Natural killer cell (primary cell): ENCODE data around the gene TUBB1. TPM values are rescaled to one million over a fixed set of nuclear protein-coding genes. Genes with fewer than 3 reads are reported as not detected.

Experiments used
- ATAC-seq, 3 donors: fragments of 150-1000 bp in 2 of 3; fragments of 200-7000 bp in 1 of 3; cut with Tn5 transposase; 1 replicate in 1 of 3; 2 replicates in 2 of 3; pipeline ENCODE4 v1.10.0; 2021; ENCODE audit warnings: mild to moderate bottlenecking in 2 of 3, moderate library complexity in 2 of 3
- DNase-seq, 2 donors: peaks; one replicate each; pipeline versions ENCODE4 v3.0.0 to v3.0.0-alpha.2; 2013 to 2021; ENCODE audit warnings: mixed read lengths in 1 of 2
- H3K27ac ChIP-seq: one replicate; pipeline ENCODE4 v1.5.1; 2013; ENCODE audit warnings: mild to moderate bottlenecking, low read length
- H3K27me3 ChIP-seq: one replicate; pipeline ENCODE4 v1.6.1; 2013; ENCODE audit warnings: low read length; ENCODE audit not compliant: control insufficient read depth, insufficient read depth
- H3K36me3 ChIP-seq: one replicate; pipeline ENCODE4 v1.6.1; 2013; ENCODE audit warnings: low read length; ENCODE audit not compliant: control insufficient read depth, insufficient read depth
- H3K4me1 ChIP-seq: one replicate; pipeline ENCODE4 v1.6.1; 2013; ENCODE audit warnings: low read length; ENCODE audit not compliant: control insufficient read depth, insufficient read depth
- H3K4me3 ChIP-seq: one replicate; pipeline ENCODE4 v1.5.1; 2013; ENCODE audit warnings: low read length
- H3K9me3 ChIP-seq: one replicate; pipeline ENCODE4 v1.6.1; 2013; ENCODE audit warnings: low read length; ENCODE audit not compliant: control insufficient read depth, insufficient read depth
- H3K27ac Mint-ChIP-seq, 2 donors: one replicate each; pipeline ENCODE4 v1.8.0; 2022; ENCODE audit warnings: mild to moderate bottlenecking in 2 of 2, mixed read lengths in 2 of 2, moderate library complexity in 1 of 2
- H3K27me3 Mint-ChIP-seq, 2 donors: one replicate each; pipeline ENCODE4 v1.8.0; 2022; ENCODE audit warnings: low read depth in 2 of 2, mixed read lengths in 2 of 2
- H3K36me3 Mint-ChIP-seq: one replicate; pipeline ENCODE4 v1.8.0; 2022; ENCODE audit warnings: mixed read lengths
- H3K4me1 Mint-ChIP-seq, 2 donors: one replicate each; pipeline ENCODE4 v1.8.0; 2022; ENCODE audit warnings: mixed read lengths in 2 of 2
- H3K4me3 Mint-ChIP-seq: one replicate; pipeline ENCODE4 v1.8.0; 2022; ENCODE audit warnings: mild to moderate bottlenecking, moderate library complexity, mixed read lengths
- H3K9me3 Mint-ChIP-seq, 2 donors: one replicate each; pipeline ENCODE4 v1.8.0; 2022; ENCODE audit warnings: mixed read lengths in 2 of 2
- WGBS: methylation state at CpG from one replicate; pipeline ENCODE4 v1.1.7; 2013; ENCODE audit warnings: missing lambda C conversion rate; ENCODE audit not compliant: insufficient coverage; 5-methylcytosine and 5-hydroxymethylcytosine counted together
- intact Hi-C: fragments of 100-400 bp; cut with micrococcal nuclease; formaldehyde crosslinking; loops from one replicate; pipeline ENCODE4 v1.14.2; 2022
- total RNA-seq, 4 donors: library from RNA; stranded (reverse); fragments of 120-200 nt in 1 of 4; gene quantifications; one replicate each; pipeline versions ENCODE4 v1.2.3 to v1.2.4, GENCODE V29; 2013 to 2022
- TF ChIP-seq, protein P1 (sequence below): fragments of 200-600 bp; IDR thresholded peaks from one replicate; pipeline ENCODE4 v1.8.0; 2022; ENCODE audit warnings: antibody characterized with exemption

The TUBB1 gene
- total RNA-seq, 3 donors from 2014 or later (not counting 1 experiment from before 2014, with no cell fraction given) = 4.3 to 46.9 (median 18.8) TPM

DNA sequence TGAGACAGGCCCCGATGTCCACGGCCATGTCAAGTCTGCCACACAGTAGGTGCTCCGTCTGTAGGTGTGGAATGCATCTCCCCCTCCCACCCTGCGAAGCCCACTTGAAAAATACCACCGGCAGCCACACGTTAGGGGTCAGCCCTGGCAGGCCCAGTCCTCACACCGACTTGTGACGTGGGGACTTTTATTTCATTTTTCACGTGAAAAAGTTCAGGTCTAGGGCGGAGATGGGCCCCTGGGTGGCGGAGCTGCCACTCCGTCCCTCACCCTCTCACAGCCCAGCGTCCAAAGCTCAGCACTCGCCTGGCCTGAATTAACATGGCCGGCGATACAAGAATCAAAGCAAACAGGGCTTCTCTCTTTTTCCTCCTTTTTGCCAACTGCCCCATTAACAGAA is 3.8 kb upstream of the TUBB1 start:
- no peak overlapping the region for H3K27ac Mint-ChIP-seq
- ATAC-seq = no peak

DNA sequence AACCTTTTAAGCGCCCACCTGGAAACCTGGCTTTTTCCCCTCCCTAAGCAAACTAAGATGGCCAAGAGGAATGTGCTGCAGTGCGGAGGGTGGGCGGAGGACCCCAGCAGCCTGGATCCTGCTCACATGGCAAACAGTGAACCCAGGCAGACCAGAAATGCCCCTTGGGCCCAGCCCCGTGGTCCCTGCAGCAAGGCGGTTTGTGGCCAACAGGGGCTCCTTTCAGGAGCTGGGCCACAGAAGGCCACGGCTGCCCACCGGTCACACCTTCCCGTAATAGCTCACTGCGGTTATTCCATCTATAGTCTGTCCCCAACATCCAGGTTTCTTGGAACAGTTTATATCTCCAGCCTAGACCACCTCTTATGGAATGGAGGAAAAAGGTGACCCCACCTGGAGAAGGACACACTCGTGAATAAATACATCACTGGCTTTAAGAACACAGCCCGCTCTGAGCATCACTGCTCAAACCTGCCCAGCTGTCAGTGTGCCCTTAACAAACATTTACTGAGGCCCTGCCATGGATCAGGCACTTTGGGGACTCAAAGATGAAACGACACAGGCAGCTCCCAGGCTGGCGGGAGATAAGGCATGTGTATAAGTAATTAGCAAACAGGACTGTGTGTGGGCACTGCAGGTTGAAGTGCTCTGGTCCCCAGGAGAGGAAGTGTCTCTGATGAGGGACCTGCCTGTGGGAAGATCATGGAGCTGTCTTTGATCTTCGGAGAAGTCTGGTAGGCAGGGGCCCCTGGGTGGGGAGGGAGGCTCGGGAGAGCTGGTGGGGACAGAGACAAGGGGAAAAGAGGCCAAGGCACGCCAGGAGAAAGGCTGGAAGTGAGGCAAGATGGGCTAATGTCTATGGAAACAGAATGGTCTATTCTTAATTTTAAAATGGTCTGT is 3.2 kb upstream of the TUBB1 start:
- Mint-ChIP-seq H3K27me3 (no peaks in the 10 kb centered on the region), H3K27ac (peak overlapping the region in 1 of 2 donors; percentile 47), H3K4me1 (peaks cover 35 to 46% of the 10 kb centered on the region in 2 donors), H3K36me3 (no peaks in the 10 kb centered on the region), H3K9me3 (no peaks in the 10 kb centered on the region), H3K4me3 (no peak overlapping the region)
- DNase-seq (no peak), ATAC-seq (no peak)
- 75% methylated on average over 16 of the region's 16 CpGs for WGBS
- Histone ChIP-seq H3K27me3 (no peaks in the 10 kb centered on the region), H3K36me3 (no peaks in the 10 kb centered on the region), H3K4me3 (no peak overlapping the region), H3K27ac (no peak overlapping the region), H3K4me1 (peaks cover 32% of the 10 kb centered on the region), H3K9me3 (no peaks in the 10 kb centered on the region)
- TF ChIP-seq, protein P1, sequence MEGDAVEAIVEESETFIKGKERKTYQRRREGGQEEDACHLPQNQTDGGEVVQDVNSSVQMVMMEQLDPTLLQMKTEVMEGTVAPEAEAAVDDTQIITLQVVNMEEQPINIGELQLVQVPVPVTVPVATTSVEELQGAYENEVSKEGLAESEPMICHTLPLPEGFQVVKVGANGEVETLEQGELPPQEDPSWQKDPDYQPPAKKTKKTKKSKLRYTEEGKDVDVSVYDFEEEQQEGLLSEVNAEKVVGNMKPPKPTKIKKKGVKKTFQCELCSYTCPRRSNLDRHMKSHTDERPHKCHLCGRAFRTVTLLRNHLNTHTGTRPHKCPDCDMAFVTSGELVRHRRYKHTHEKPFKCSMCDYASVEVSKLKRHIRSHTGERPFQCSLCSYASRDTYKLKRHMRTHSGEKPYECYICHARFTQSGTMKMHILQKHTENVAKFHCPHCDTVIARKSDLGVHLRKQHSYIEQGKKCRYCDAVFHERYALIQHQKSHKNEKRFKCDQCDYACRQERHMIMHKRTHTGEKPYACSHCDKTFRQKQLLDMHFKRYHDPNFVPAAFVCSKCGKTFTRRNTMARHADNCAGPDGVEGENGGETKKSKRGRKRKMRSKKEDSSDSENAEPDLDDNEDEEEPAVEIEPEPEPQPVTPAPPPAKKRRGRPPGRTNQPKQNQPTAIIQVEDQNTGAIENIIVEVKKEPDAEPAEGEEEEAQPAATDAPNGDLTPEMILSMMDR = no peak
- intact Hi-C loops = no loop called here

More for the DNA sequence above, 3.8 kb upstream of the TUBB1 start:
- Histone ChIP-seq H3K27me3 (no peaks in the 10 kb centered on the region), H3K27ac (no peak overlapping the region), H3K9me3 (no peaks in the 10 kb centered on the region), H3K4me1 (peaks cover 32% of the 10 kb centered on the region), H3K4me3 (no peak overlapping the region), H3K36me3 (no peaks in the 10 kb centered on the region)
- Mint-ChIP-seq H3K4me3 (no peak overlapping the region), H3K27me3 (no peaks in the 10 kb centered on the region), H3K4me1 (peaks cover 35 to 46% of the 10 kb centered on the region in 2 donors), H3K36me3 (no peaks in the 10 kb centered on the region), H3K9me3 (no peaks in the 10 kb centered on the region)
- DNase-seq = no peak
- 94% methylated on average over 16 of the region's 16 CpGs for WGBS
- TF ChIP-seq, protein P1 = no peak
- intact Hi-C loops = no loop called here

DNA sequence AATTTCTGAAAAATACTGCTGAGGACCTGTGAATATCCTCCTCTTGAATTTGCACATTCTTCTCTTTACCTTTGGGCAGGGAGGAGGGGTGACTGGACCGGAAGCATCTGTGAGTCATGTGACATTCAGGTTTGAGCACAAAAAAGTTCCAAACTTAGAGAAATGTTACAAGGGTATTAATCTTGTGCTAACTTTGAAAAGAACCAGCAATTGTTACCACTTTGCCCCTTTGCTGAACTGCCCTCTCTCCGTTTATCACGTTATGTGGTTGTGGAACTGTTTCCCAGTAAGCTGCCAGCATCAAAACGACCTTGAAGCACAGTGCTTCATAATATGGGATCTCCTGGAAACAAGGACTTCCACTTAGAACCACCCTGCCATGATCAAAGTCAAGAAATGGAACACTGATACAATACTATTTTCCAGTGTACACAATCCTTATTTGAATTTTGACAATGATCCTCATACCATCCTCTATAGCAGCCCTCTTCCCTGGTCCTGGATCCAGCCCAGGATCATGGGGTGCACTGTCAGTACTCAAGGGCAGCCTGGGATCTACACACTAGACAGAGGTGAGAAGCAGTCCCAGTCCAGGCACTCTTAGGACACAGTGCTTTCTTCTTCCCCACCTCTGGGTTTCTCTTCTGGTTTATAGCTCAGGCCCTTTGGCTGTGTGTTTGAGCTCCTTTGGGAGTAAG is 2.3 kb upstream of the TUBB1 start:
- no peaks in the 10 kb centered on the region for H3K9me3 ChIP-seq
- no peak overlapping the region for H3K27ac ChIP-seq
- intact Hi-C loops = no loop called here
- TF ChIP-seq, protein P1 = no peak
- H3K27ac Mint-ChIP-seq = peak overlapping the region in 1 of 2 donors; percentile 52
- H3K9me3 Mint-ChIP-seq = no peaks in the 10 kb centered on the region
- no peaks in the 10 kb centered on the region for H3K27me3 Mint-ChIP-seq
- no peaks in the 10 kb centered on the region for H3K27me3 ChIP-seq
- ATAC-seq (peak in 1 of 3 donors; percentile 29), DNase-seq (peak in 1 of 2 donors; percentile 37)
- H3K4me1 Mint-ChIP-seq = peaks cover 28 to 46% of the 10 kb centered on the region in 2 donors
- H3K4me1 ChIP-seq = peaks cover 32% of the 10 kb centered on the region
- H3K36me3 Mint-ChIP-seq = no peaks in the 10 kb centered on the region
- no peaks in the 10 kb centered on the region for H3K36me3 ChIP-seq
- WGBS = 23% methylated on average over 4 of the region's 4 CpGs
- H3K4me3 Mint-ChIP-seq = no peak overlapping the region
- H3K4me3 ChIP-seq = no peak overlapping the region
